HCT116 (cell line): ENCODE measurements around the gene GPR68. TPM values are rescaled to one million over a fixed set of nuclear protein-coding genes. Genes with fewer than 3 reads are reported as not detected.

ENCODE experiments used
- ATAC-seq: fragments of 200-7000 bp; cut with Tn5 transposase; 2 replicates; pipeline ENCODE4 v1.9.1; 2020; ENCODE audit warnings: mild to moderate bottlenecking, moderate library complexity
- BruUV-seq: library from RNA; stranded (reverse); fragments of 400-500 nt; replicated peaks from 2 replicates; lab custom pipeline; 2021; lab: Mats Ljungman, UMichigan
- CTCF ChIA-PET: fragments of 300-600 bp; sonication (Branson Sonifier 250); formaldehyde crosslinking; loops from one replicate; lab custom pipeline; 2021; ENCODE audit warnings: antibody characterized with exemption; lab: Charles Lee
- POLR2A ChIA-PET: fragments of 300-600, 350-600 bp; sonication (Branson Sonifier 250); formaldehyde crosslinking; loops from one replicate; lab custom pipeline; 2021; ENCODE audit warnings: antibody characterized with exemption; lab: Charles Lee
- RAD21 ChIA-PET, 2 experiments: fragments of 300-600 bp; sonication (Branson Sonifier 250); formaldehyde crosslinking; loops; one replicate each; lab custom pipeline; 2023; ENCODE audit warnings: low total read pairs in 2 of 2; ENCODE audit not compliant: uncharacterized antibody in 2 of 2, unreplicated experiment in 2 of 2, low non-redundant PET in 1 of 2; lab: Charles Lee
- DNase-seq: peaks from one replicate; pipeline ENCODE4 v3.0.0-alpha.2; 2010; ENCODE audit warnings: low read depth, low spot score
- H2AFZ ChIP-seq: fragments of 200-600 bp; shearing (Covaris generic), sonication (generic); 2 replicates; pipeline ENCODE4 v1.6.1; 2017; ENCODE audit warnings: low read depth, mixed run types, mixed read lengths, antibody characterized with exemption, low read length; ENCODE audit not compliant: poor library complexity, severe bottlenecking
- H3K27ac ChIP-seq: 2 replicates; pipeline ENCODE4 v1.5.1; 2012; ENCODE audit warnings: low read depth, low read length
- H3K27me3 ChIP-seq: fragments of 200-600 bp; sonication (generic); 2 replicates; pipeline ENCODE4 v1.6.1; 2016; ENCODE audit warnings: mixed run types, low read length, mixed read lengths; ENCODE audit not compliant: insufficient read depth
- H3K36me3 ChIP-seq, 2 experiments: fragments of 200-500 bp in 1 of 2; fragments of 200-600 bp in 1 of 2; sonication (Bioruptor generic) in 1 of 2; sonication (generic) in 1 of 2; 2 replicates each; pipeline versions ENCODE4 v1.5.1 to v1.6.1; 2014 to 2016; ENCODE audit warnings: low read length in 2 of 2, inconsistent platforms in 1 of 2, mixed read lengths in 1 of 2, mixed run types in 1 of 2; ENCODE audit not compliant: insufficient read depth in 2 of 2, control insufficient read depth in 1 of 2
- H3K4me1 ChIP-seq, 2 experiments: fragments of 200-600 bp in 1 of 2; sonication (generic) in 1 of 2; 2 replicates each; pipeline versions ENCODE4 v1.5.1 to v1.6.1; 2012 to 2017; ENCODE audit warnings: low read length in 2 of 2, inconsistent platforms in 1 of 2, mild to moderate bottlenecking in 1 of 2, mixed read lengths in 1 of 2, mixed run types in 1 of 2, moderate library complexity in 1 of 2; ENCODE audit not compliant: insufficient read depth in 2 of 2, control insufficient read depth in 1 of 2
- H3K4me2 ChIP-seq: fragments of 200-600 bp; sonication (generic); 2 replicates; pipeline ENCODE4 v1.6.1; 2017; ENCODE audit warnings: mixed run types, low read length, mixed read lengths
- H3K4me3 ChIP-seq, 2 experiments: fragments of 200-600 bp in 1 of 2; sonication (generic) in 1 of 2; replicated peaks in 1 of 2; 2 replicates each; pipeline ENCODE4 v1.5.1; 2011 to 2016; ENCODE audit warnings: low read length in 2 of 2, control low read depth in 1 of 2, low read depth in 1 of 2, mild to moderate bottlenecking in 1 of 2, mixed read lengths in 1 of 2, mixed run types in 1 of 2
- H3K79me2 ChIP-seq: fragments of 200-600 bp; sonication (generic); 2 replicates; pipeline ENCODE4 v1.6.1; 2017; ENCODE audit warnings: mild to moderate bottlenecking, mixed run types, low read length, moderate library complexity, mixed read lengths; ENCODE audit not compliant: insufficient read depth
- H3K9ac ChIP-seq: fragments of 200-600 bp; sonication (generic); 2 replicates; pipeline ENCODE4 v1.6.1; 2016; ENCODE audit warnings: low read length, mixed read lengths
- H3K9me2 ChIP-seq: fragments of 200-600 bp; sonication (generic), shearing (Covaris generic); 2 replicates; pipeline ENCODE4 v1.6.1; 2017; ENCODE audit warnings: mixed run types, mild to moderate bottlenecking, moderate library complexity; ENCODE audit not compliant: insufficient read depth
- H3K9me3 ChIP-seq, 2 experiments: fragments of 200-500 bp in 1 of 2; fragments of 200-600 bp in 1 of 2; sonication (Bioruptor generic) in 1 of 2; sonication (generic) in 1 of 2; 2 replicates each; pipeline ENCODE4 v1.6.1; 2014 to 2017; ENCODE audit warnings: low read length in 2 of 2, mixed read lengths in 2 of 2, inconsistent platforms in 1 of 2, low read depth in 1 of 2, mild to moderate bottlenecking in 1 of 2, mixed run types in 1 of 2, moderate library complexity in 1 of 2; ENCODE audit not compliant: control insufficient read depth in 1 of 2, insufficient read depth in 1 of 2
- H4K20me1 ChIP-seq: fragments of 200-600 bp; sonication (generic), shearing (Covaris generic); 2 replicates; pipeline ENCODE4 v1.6.1; 2017; ENCODE audit warnings: mixed run types, mild to moderate bottlenecking, moderate library complexity; ENCODE audit not compliant: insufficient read depth
- CBX3 ChIP-seq: IDR thresholded peaks from 2 replicates; pipeline ENCODE4 v1.6.1; 2012; ENCODE audit warnings: low read depth
- EGR1 ChIP-seq: IDR thresholded peaks from 2 replicates; pipeline ENCODE4 v1.6.1; 2012; ENCODE audit warnings: low read depth
- EZH2 ChIP-seq: fragments of 200-600 bp; sonication (generic); IDR thresholded peaks from 2 replicates; pipeline ENCODE4 v1.6.1; 2017; ENCODE audit warnings: antibody characterized with exemption, mixed run types
- EZH2phosphoT487 ChIP-seq: fragments of 200-600 bp; IDR thresholded peaks from 2 replicates; pipeline ENCODE4 v1.6.1; 2018; ENCODE audit warnings: antibody characterized with exemption, borderline replicate concordance
- FOSL1 ChIP-seq: IDR thresholded peaks from 2 replicates; pipeline ENCODE4 v1.6.1; 2012; ENCODE audit warnings: low read depth
- POLR2A ChIP-seq: IDR thresholded peaks from 2 replicates; pipeline ENCODE4 v1.7.0; 2011; ENCODE audit warnings: borderline replicate concordance; ENCODE audit not compliant: insufficient read depth, insufficient read length; ENCODE audit errors: extremely low read depth
- POLR2AphosphoS5 ChIP-seq: IDR thresholded peaks from 2 replicates; pipeline ENCODE4 v1.6.1; 2011; ENCODE audit warnings: mild to moderate bottlenecking, low read depth, low read length, moderate library complexity
- RAD21 ChIP-seq: IDR thresholded peaks from 2 replicates; pipeline ENCODE4 v1.6.1; 2012; ENCODE audit warnings: low read depth, mild to moderate bottlenecking
- SIN3A ChIP-seq: IDR thresholded peaks from 2 replicates; pipeline ENCODE4 v1.6.1; 2012; ENCODE audit warnings: low read depth
- SP1 ChIP-seq: IDR thresholded peaks from 2 replicates; pipeline ENCODE4 v1.6.1; 2012; ENCODE audit warnings: low read depth
- SRF ChIP-seq: IDR thresholded peaks from 2 replicates; pipeline ENCODE4 v1.6.1; 2012; ENCODE audit warnings: low read depth
- ZNF274 ChIP-seq: fragments of 200-500 bp; sonication (Bioruptor generic); IDR thresholded peaks from 2 replicates; pipeline ENCODE4 v1.6.1; 2014; ENCODE audit warnings: mild to moderate bottlenecking, low read depth, low read length, inconsistent platforms
- intact Hi-C: fragments of 100-400 bp; cut with micrococcal nuclease; formaldehyde crosslinking; loops from 2 replicates; pipeline ENCODE4 v1.10.0; 2022
- total RNA-seq: library from RNA; stranded (reverse); gene quantifications from one replicate; pipeline ENCODE4 v1.2.1, GENCODE V29; 2021; ENCODE audit not compliant: unreplicated experiment
- TF ChIP-seq, protein P1 (sequence below): IDR thresholded peaks from 2 replicates; pipeline ENCODE4 v1.6.1; 2012
- TF ChIP-seq, protein P2 (sequence below): IDR thresholded peaks from 2 replicates; pipeline ENCODE4 v1.6.1; 2011; ENCODE audit warnings: mild to moderate bottlenecking, low read length, moderate library complexity; ENCODE audit not compliant: insufficient replicate concordance; ENCODE audit errors: extremely low read depth

GPR68 gene
- total RNA-seq, 1 experiment from 2014 or later = not detected

DNA sequence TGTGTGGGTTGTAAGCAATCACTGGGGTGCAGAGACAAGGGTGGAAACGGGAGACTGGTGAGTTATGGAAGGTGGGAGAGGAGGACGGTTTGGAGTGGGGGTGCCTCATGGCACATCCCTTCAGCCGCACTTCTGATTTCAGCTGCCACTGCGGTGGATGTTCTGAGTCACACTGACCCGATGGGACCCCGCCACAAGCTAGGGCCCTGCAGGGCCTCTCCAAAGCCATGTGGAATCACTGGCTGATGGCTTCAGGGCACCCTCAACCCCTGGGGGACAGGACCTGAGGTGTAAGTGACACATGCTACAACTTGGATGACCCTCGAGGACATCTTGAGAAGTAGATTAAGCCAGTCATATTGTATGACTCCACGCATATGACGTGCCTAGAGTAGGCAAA is 53.7 kb downstream of the GPR68 start:
- intact Hi-C loops = no loop called here
- Histone ChIP-seq H3K27me3 (no peaks in the 10 kb centered on the region), H3K4me2 (no peak overlapping the region), H3K36me3 (peaks cover 6 to 30% of the 10 kb centered on the region in 2 experiments; a peak in 3 of 4 replicates), H3K9ac (no peak overlapping the region), H3K9me2 (no peaks in the 10 kb centered on the region), H3K4me1 (no peaks in the 10 kb centered on the region), H3K79me2 (no peaks in the 10 kb centered on the region), H2AFZ (no peak overlapping the region), H3K9me3 (no peaks in the 10 kb centered on the region), H3K4me3 (no peak overlapping the region), H3K27ac (no peak overlapping the region), H4K20me1 (no peaks in the 10 kb centered on the region)
- TF ChIP-seq CBX3 (no peak), SIN3A (no peak), POLR2AphosphoS5 (no peak), EGR1 (no peak), POLR2A (no peak), RAD21 (no peak), SP1 (no peak), ZNF274 (no peak), FOSL1 (no peak)
- TF ChIP-seq, protein P1, sequence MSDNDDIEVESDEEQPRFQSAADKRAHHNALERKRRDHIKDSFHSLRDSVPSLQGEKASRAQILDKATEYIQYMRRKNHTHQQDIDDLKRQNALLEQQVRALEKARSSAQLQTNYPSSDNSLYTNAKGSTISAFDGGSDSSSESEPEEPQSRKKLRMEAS = no peak
- no TSS peak for BruUV-seq
- ChIA-PET POLR2A (no interaction called here), RAD21 (no interaction called here), CTCF (no interaction called here)
- DNase-seq = no peak
- ATAC-seq = no peak

DNA sequence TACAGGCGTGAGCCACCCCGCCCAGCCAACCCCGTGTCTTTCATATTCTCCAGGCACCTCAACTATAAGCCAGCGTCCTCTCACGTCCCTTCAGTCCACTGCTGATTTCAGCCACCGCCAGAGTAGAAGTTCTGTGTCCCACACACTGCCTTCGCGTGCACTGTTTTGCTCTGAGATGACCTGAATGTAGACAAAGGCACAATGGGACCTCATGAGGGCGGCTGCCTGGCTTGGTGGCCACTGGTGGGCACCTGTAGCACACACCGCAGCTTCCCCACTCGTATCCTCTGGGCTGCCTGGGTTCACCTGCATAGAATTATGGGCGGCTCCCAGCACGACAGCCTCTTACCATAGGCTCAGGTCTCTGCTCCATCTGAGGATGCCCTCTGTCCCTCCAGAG is 57.2 kb downstream of the GPR68 start:
- no TSS peak for BruUV-seq
- TF ChIP-seq SP1 = no peak
- no peak for TF ChIP-seq RAD21
- no peak for TF ChIP-seq EZH2phosphoT487
- no peak for TF ChIP-seq POLR2A
- TF ChIP-seq SRF = no peak
- TF ChIP-seq, protein P2, sequence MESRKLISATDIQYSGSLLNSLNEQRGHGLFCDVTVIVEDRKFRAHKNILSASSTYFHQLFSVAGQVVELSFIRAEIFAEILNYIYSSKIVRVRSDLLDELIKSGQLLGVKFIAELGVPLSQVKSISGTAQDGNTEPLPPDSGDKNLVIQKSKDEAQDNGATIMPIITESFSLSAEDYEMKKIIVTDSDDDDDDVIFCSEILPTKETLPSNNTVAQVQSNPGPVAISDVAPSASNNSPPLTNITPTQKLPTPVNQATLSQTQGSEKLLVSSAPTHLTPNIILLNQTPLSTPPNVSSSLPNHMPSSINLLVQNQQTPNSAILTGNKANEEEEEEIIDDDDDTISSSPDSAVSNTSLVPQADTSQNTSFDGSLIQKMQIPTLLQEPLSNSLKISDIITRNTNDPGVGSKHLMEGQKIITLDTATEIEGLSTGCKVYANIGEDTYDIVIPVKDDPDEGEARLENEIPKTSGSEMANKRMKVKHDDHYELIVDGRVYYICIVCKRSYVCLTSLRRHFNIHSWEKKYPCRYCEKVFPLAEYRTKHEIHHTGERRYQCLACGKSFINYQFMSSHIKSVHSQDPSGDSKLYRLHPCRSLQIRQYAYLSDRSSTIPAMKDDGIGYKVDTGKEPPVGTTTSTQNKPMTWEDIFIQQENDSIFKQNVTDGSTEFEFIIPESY = no peak
- no peak for TF ChIP-seq EZH2

More for the DNA sequence above, 57.2 kb downstream of the GPR68 start:
- CTCF ChIA-PET = no interaction called here
- no peak overlapping the region for H3K4me2 ChIP-seq
- no peaks in the 10 kb centered on the region for H3K27me3 ChIP-seq
- DNase-seq = no peak
- H2AFZ ChIP-seq = no peak overlapping the region
- peaks cover 16 to 34% of the 10 kb centered on the region in 2 experiments for H3K36me3 ChIP-seq
- H3K9ac ChIP-seq = no peak overlapping the region
- H3K79me2 ChIP-seq = no peaks in the 10 kb centered on the region
- no peak overlapping the region for H3K27ac ChIP-seq
- POLR2A ChIA-PET = no interaction called here
- no peaks in the 10 kb centered on the region for H3K4me1 ChIP-seq
- ATAC-seq = no peak
- intact Hi-C loops = no loop called here
- no peaks in the 10 kb centered on the region for H4K20me1 ChIP-seq
- H3K9me2 ChIP-seq = no peaks in the 10 kb centered on the region
- H3K4me3 ChIP-seq = no peak overlapping the region
- RAD21 ChIA-PET = no interaction called here
- H3K9me3 ChIP-seq = no peaks in the 10 kb centered on the region
